ENCODE data around the gene SFRP5. TPM values are rescaled to one million over a fixed set of nuclear protein-coding genes. Genes with fewer than 3 reads are reported as not detected.

SFRP5 gene
- total RNA-seq, 4 donors from 2014 or later, result 0.25 to 2.2 (median 0.93) TPM; not detected in 1

DNA sequence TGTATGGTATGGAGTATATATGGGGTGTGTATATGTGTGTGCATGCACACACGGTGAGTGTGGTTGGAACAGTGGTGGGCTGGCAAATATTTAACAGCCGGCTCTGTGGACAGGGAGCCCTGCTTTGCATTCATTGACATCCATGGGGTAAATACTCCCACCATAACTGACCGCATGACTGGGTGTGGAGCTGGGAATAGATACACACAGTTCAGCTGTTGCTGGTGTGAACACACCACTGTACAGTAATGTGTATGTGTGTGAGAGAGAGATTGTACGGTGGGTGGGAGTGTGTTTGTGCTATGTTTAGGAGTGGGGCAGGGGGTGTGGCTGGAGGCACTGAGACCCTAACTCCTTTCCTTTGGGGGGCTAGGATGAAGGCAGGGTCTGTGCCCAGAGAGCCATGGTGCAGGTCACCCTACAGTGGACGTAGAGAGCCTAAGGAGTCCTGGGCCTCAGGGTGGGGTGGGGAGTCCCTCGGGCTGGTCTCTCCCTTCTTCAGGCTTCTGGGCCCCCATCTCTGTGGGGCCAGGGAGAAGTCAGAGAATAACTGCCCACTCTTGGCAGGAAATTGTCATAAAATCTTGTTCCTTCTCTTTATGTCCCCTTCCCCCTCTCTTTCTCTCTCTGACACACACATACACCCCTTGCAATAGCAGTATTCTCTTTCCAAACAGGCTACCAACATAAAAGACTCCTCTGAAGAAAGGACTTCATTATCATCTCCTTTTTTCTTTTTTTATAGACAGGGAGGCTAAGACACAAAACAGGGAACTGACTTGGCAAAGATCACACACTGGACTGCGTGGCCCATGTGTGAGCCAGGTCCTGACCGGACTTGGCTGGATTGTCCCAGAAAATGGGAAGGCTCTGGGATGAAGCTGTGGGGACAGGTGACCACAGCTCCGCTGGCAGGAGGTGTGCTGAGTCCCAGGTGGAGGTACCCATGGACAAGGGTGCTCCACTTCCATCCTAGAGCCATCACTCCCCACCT lies 3.2 kb downstream of the SFRP5 start:
- intact Hi-C loops (cut with DNase I; ENCODE audit: low total_unique reads) (no loop called here), in situ Hi-C loops (cut with MboI; ENCODE audit: low sequenced_read_pairs in 4 of 4) (loop anchor here in 1 of 4 donors (25.0 kb wide), 1 partner anchor 269 kb away; the partner anchor contains the start of gene CRTAC1)
- Histone ChIP-seq H3K9me3 (no peaks in the 10 kb centered on the region), H3K36me3 (no peaks in the 10 kb centered on the region), H3K27ac (no peak overlapping the region), H3K27me3 (peaks cover 16 to 30% (median 24%) of the 10 kb centered on the region in 3 donors), H3K4me1 (peaks cover 5 to 16% of the 10 kb centered on the region in 2 donors), H3K4me3 (no peak overlapping the region)
- TF ChIP-seq, protein P1, sequence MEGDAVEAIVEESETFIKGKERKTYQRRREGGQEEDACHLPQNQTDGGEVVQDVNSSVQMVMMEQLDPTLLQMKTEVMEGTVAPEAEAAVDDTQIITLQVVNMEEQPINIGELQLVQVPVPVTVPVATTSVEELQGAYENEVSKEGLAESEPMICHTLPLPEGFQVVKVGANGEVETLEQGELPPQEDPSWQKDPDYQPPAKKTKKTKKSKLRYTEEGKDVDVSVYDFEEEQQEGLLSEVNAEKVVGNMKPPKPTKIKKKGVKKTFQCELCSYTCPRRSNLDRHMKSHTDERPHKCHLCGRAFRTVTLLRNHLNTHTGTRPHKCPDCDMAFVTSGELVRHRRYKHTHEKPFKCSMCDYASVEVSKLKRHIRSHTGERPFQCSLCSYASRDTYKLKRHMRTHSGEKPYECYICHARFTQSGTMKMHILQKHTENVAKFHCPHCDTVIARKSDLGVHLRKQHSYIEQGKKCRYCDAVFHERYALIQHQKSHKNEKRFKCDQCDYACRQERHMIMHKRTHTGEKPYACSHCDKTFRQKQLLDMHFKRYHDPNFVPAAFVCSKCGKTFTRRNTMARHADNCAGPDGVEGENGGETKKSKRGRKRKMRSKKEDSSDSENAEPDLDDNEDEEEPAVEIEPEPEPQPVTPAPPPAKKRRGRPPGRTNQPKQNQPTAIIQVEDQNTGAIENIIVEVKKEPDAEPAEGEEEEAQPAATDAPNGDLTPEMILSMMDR (IDR thresholded peaks at IDR 0.05 in 4 of 5, conservative IDR thresholded peaks at IDR 0.05 in 1 of 5), result no peak
- TF ChIP-seq POLR2A (IDR thresholded peaks at IDR 0.05), result no peak
- DNase-seq (no peak), ATAC-seq (no peak)

DNA sequence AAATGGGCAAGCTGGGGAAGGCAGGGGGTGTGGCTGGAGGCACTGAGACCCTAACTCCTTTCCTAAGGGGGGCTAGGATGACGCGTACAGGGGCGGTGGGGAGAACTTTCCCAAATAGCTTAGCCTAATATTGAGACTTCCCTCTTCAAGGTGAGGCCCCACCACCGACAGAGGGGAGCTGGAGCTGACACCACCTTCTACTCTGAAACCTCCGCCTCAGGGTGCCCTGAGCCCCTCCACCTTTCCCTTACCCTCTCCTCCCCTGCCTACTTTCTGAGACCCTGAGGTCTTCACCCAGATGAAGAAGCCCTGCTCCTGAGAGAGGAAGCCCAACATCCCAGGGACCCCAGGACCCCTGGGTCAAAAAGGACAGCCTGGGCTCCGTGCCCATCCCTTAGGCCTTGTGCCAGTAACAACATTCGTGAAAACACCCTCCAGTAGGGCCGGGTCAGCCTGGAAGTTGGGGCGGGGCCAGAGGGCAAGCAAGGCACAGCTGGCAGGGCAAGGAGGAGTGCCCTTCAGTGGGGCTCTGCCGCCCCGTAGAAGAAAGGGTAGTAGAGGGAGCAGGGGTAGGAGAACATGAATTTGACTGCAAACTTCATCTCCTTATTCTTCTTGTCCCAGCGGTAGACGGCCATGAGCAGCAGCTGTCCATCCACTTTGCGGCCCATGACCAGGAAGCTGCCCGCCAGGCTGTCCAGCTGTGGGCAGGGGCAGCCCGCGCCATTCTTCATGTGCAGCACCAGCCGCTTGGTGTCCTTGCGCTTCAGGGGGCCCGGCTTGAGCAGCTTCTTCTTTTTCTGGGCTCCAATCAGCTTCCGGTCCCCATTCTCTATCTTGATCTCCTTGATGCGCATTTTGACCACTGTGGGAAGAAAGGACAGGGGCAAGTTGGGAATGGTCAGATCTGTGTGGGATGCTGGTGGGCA lies 4.5 kb downstream of the SFRP5 start:
- no peak overlapping the region for H3K4me3 ChIP-seq
- no peaks in the 10 kb centered on the region for H3K9me3 ChIP-seq
- peaks cover 16 to 29% (median 18%) of the 10 kb centered on the region in 3 donors for H3K27me3 ChIP-seq
- no peak overlapping the region for H3K27ac ChIP-seq
- intact Hi-C loops (cut with DNase I; ENCODE audit: low total_unique reads), result no loop called here
- H3K4me1 ChIP-seq, result peaks cover 5 to 23% of the 10 kb centered on the region in 2 donors
- DNase-seq (no peak), ATAC-seq (no peak)
- in situ Hi-C loops (cut with MboI; ENCODE audit: low sequenced_read_pairs in 4 of 4), result loop anchor here in 1 of 4 donors (25.0 kb wide), 1 partner anchor 270 kb away; the partner anchor contains the start of gene CRTAC1
- TF ChIP-seq, protein P1 (IDR thresholded peaks at IDR 0.05 in 4 of 5, conservative IDR thresholded peaks at IDR 0.05 in 1 of 5), result no peak
- TF ChIP-seq POLR2A (IDR thresholded peaks at IDR 0.05), result no peak
- no peaks in the 10 kb centered on the region for H3K36me3 ChIP-seq

DNA sequence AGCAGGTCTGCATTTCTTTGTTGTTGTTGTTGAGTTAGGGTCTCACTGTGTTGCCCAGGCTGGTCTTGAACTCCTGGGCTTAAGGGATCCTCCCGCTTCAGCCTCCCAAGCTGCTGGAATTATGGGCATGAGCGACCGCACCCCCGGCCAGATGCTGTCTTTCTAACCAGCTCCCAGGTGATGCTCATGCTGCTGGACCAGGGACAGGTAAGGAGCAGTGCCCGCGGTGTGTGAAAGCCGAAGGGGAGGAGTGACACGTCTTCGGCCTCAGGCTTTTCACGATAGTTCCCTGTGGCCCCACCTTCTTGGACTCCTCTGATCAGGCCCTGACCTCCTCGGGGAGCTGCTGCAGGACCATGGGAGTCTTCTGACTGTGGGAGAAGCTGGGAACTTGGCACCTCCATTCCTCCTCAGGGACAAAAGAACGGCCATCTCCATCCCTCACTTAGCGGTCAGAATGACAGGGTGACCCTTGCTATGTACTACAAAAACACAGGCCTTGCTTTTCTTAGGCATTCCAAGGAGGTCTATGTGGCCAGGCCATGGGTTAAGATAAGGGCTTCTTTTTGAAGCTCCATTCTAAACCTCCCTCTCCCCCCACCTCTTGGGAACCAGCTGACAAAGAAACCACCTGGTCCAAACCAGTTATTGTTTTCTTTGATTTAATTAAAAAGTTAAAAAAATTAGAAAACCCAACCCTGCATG lies 5.5 kb downstream of the SFRP5 start:
- intact Hi-C loops (cut with DNase I; ENCODE audit: low total_unique reads), result no loop called here
- no peak for DNase-seq

More for the DNA sequence above, 5.5 kb downstream of the SFRP5 start:
- peaks cover 16 to 22% (median 17%) of the 10 kb centered on the region in 3 donors for H3K27me3 ChIP-seq
- no peaks in the 10 kb centered on the region for H3K36me3 ChIP-seq
- no peaks in the 10 kb centered on the region for H3K9me3 ChIP-seq
- H3K27ac ChIP-seq, result no peak overlapping the region
- no peak for ATAC-seq
- H3K4me3 ChIP-seq, result no peak overlapping the region
- in situ Hi-C loops (cut with MboI; ENCODE audit: low sequenced_read_pairs in 4 of 4), result loop anchor here in 1 of 4 donors (25.0 kb wide), 1 partner anchor 271 kb away; the partner anchor contains the start of gene CRTAC1
- H3K4me1 ChIP-seq, result peaks cover 3 to 23% of the 10 kb centered on the region in 2 donors
- TF ChIP-seq, protein P1 (IDR thresholded peaks at IDR 0.05 in 4 of 5, conservative IDR thresholded peaks at IDR 0.05 in 1 of 5), result no peak
- no peak for TF ChIP-seq POLR2A (IDR thresholded peaks at IDR 0.05)

Measured in gastrocnemius medialis (tissue), 4 donors.